ENCODE results near the gene TRIP4. TPM values are rescaled to one million over a fixed set of nuclear protein-coding genes. Genes with fewer than 3 reads are reported as not detected.

TRIP4 gene
- total RNA-seq, 1 experiment from 2014 or later, result 18.3 TPM

DNA sequence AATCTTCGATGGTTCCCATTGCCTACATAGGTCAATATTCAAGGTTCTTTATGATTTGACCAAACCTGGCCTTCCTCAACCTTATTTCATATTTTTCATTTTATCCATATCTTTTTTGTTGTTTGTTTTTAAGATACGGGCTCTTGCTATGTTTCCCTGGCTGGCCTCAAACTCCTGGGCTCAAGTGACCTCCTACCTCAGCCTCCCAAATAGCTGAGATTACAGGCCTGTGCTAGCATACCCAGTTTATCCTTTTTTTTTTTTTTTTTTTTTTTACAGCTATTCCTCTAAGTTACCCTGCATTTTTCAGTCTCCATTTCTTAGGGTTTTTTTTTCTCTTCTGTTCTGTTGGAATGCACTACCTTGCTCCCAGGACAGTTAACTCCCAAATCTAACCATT, 87.2 kb downstream of the TRIP4 start:
- DNase-seq (ENCODE audit: low read depth, low spot score), result no peak
- Histone ChIP-seq H2AFZ (ENCODE audit: low read depth, low read length, poor library complexity, severe bottlenecking) (no peak overlapping the region), H3K9me2 (ENCODE audit: insufficient read depth) (no peaks in the 10 kb centered on the region), H3K27me3 (ENCODE audit: insufficient read depth, low read length) (no peaks in the 10 kb centered on the region), H3K9ac (ENCODE audit: low read length) (no peak overlapping the region), H3K27ac (ENCODE audit: low read depth, low read length) (no peak overlapping the region), H3K4me2 (ENCODE audit: low read length) (no peak overlapping the region), H3K4me1 (ENCODE audit: control insufficient read depth in 1 of 2, insufficient read depth in 2 of 2, low read length in 2 of 2) (no peaks in the 10 kb centered on the region), H3K79me2 (ENCODE audit: insufficient read depth, low read length) (peaks cover 53% of the 10 kb centered on the region), H4K20me1 (ENCODE audit: insufficient read depth) (no peaks in the 10 kb centered on the region; the same call in 1 of the 2 replicates), H3K36me3 (ENCODE audit: control insufficient read depth in 1 of 2, insufficient read depth in 2 of 2, low read length in 2 of 2) (peaks cover 3% of the 10 kb centered on the region in 2 experiments; a peak in 2 of 4 replicates), H3K9me3 (ENCODE audit: control insufficient read depth in 1 of 2, insufficient read depth in 1 of 2, low read depth in 1 of 2, low read length in 2 of 2) (no peaks in the 10 kb centered on the region), H3K4me3 (replicated peaks in 1 of 2; ENCODE audit: low read depth in 1 of 2, low read length in 2 of 2) (no peak overlapping the region)
- ChIA-PET RAD21 (ENCODE audit: low non-redundant PET in 1 of 2, low total read pairs in 2 of 2, uncharacterized antibody in 2 of 2, unreplicated experiment in 2 of 2) (no interaction called here), CTCF (no interaction called here), POLR2A (no interaction called here)
- TF ChIP-seq YY1 (IDR thresholded peaks at IDR 0.05; ENCODE audit: extremely low read depth, insufficient replicate concordance, low read depth, low read length), result no peak
- no peak for TF ChIP-seq EGR1 (IDR thresholded peaks at IDR 0.05; ENCODE audit: low read depth)
- TF ChIP-seq JUND (IDR thresholded peaks at IDR 0.05), result no peak
- no peak for TF ChIP-seq EZH2 (IDR thresholded peaks at IDR 0.05)
- no TSS peak for BruUV-seq (replicated peaks)
- ATAC-seq, result no peak
- intact Hi-C loops (cut with micrococcal nuclease), result no loop called here

DNA sequence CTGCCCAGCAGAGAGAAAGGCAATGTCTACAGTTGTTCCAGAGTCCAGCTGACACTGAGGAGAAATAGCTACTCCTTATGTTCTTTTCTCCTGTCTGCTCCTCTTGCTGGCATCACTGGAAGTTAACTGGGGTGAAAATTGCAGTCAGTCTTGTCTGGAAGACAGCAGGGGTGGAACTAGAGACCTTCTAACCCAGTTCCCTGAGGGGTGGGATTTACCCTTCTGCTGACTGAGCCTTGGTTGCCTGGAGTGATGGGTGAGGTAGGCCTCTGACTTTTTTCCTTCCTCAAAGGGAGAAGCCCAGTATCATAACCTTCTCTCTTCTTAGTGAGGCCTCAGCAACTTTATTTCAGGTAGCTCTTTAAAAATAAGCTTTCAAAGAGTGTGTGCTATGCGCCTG, 88.9 kb downstream of the TRIP4 start:
- Histone ChIP-seq H3K9me3 (ENCODE audit: control insufficient read depth in 1 of 2, insufficient read depth in 1 of 2, low read depth in 1 of 2, low read length in 2 of 2) (no peaks in the 10 kb centered on the region), H3K4me2 (ENCODE audit: low read length) (no peak overlapping the region), H3K9me2 (ENCODE audit: insufficient read depth) (no peaks in the 10 kb centered on the region), H3K4me3 (replicated peaks in 1 of 2; ENCODE audit: low read depth in 1 of 2, low read length in 2 of 2) (no peak overlapping the region), H3K27ac (ENCODE audit: low read depth, low read length) (no peak overlapping the region), H2AFZ (ENCODE audit: low read depth, low read length, poor library complexity, severe bottlenecking) (no peak overlapping the region), H3K9ac (ENCODE audit: low read length) (no peak overlapping the region), H3K36me3 (ENCODE audit: control insufficient read depth in 1 of 2, insufficient read depth in 2 of 2, low read length in 2 of 2) (peaks cover 0 to 3% of the 10 kb centered on the region in 2 experiments; a peak in 2 of 4 replicates), H4K20me1 (ENCODE audit: insufficient read depth) (no peaks in the 10 kb centered on the region; the same call in 1 of the 2 replicates), H3K4me1 (ENCODE audit: control insufficient read depth in 1 of 2, insufficient read depth in 2 of 2, low read length in 2 of 2) (no peaks in the 10 kb centered on the region), H3K27me3 (ENCODE audit: insufficient read depth, low read length) (no peaks in the 10 kb centered on the region), H3K79me2 (ENCODE audit: insufficient read depth, low read length) (peaks cover 40% of the 10 kb centered on the region)
- DNase-seq (ENCODE audit: low read depth, low spot score) (no peak), ATAC-seq (no peak)
- POLR2A ChIA-PET, result no interaction called here
- no TSS peak for BruUV-seq (replicated peaks)
- CTCF ChIA-PET, result no interaction called here
- RAD21 ChIA-PET (ENCODE audit: low non-redundant PET in 1 of 2, low total read pairs in 2 of 2, uncharacterized antibody in 2 of 2, unreplicated experiment in 2 of 2), result no interaction called here
- intact Hi-C loops (cut with micrococcal nuclease), result no loop called here
- TF ChIP-seq, protein P1, sequence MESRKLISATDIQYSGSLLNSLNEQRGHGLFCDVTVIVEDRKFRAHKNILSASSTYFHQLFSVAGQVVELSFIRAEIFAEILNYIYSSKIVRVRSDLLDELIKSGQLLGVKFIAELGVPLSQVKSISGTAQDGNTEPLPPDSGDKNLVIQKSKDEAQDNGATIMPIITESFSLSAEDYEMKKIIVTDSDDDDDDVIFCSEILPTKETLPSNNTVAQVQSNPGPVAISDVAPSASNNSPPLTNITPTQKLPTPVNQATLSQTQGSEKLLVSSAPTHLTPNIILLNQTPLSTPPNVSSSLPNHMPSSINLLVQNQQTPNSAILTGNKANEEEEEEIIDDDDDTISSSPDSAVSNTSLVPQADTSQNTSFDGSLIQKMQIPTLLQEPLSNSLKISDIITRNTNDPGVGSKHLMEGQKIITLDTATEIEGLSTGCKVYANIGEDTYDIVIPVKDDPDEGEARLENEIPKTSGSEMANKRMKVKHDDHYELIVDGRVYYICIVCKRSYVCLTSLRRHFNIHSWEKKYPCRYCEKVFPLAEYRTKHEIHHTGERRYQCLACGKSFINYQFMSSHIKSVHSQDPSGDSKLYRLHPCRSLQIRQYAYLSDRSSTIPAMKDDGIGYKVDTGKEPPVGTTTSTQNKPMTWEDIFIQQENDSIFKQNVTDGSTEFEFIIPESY (IDR thresholded peaks at IDR 0.05; ENCODE audit: extremely low read depth, insufficient replicate concordance, low read length), result no peak
- no peak for TF ChIP-seq FOSL1 (IDR thresholded peaks at IDR 0.05; ENCODE audit: low read depth)
- no peak for TF ChIP-seq POLR2AphosphoS5 (IDR thresholded peaks at IDR 0.05; ENCODE audit: low read depth, low read length)
- TF ChIP-seq SP1 (IDR thresholded peaks at IDR 0.05; ENCODE audit: low read depth), result no peak
- TF ChIP-seq, protein P2, sequence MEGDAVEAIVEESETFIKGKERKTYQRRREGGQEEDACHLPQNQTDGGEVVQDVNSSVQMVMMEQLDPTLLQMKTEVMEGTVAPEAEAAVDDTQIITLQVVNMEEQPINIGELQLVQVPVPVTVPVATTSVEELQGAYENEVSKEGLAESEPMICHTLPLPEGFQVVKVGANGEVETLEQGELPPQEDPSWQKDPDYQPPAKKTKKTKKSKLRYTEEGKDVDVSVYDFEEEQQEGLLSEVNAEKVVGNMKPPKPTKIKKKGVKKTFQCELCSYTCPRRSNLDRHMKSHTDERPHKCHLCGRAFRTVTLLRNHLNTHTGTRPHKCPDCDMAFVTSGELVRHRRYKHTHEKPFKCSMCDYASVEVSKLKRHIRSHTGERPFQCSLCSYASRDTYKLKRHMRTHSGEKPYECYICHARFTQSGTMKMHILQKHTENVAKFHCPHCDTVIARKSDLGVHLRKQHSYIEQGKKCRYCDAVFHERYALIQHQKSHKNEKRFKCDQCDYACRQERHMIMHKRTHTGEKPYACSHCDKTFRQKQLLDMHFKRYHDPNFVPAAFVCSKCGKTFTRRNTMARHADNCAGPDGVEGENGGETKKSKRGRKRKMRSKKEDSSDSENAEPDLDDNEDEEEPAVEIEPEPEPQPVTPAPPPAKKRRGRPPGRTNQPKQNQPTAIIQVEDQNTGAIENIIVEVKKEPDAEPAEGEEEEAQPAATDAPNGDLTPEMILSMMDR (IDR thresholded peaks at IDR 0.05 in 2 of 3, conservative IDR thresholded peaks at IDR 0.05 in 1 of 3; ENCODE audit: borderline replicate concordance in 1 of 3, insufficient read depth in 1 of 3, low read depth in 2 of 3, low read length in 2 of 3), result no peak
- TF ChIP-seq CBX3 (IDR thresholded peaks at IDR 0.05; ENCODE audit: low read depth), result no peak
- TF ChIP-seq ZNF274 (IDR thresholded peaks at IDR 0.05; ENCODE audit: low read depth, low read length), result no peak
- TF ChIP-seq YY1 (IDR thresholded peaks at IDR 0.05; ENCODE audit: extremely low read depth, insufficient replicate concordance, low read depth, low read length), result no peak
- TF ChIP-seq RAD21 (IDR thresholded peaks at IDR 0.05; ENCODE audit: low read depth), result no peak
- TF ChIP-seq EZH2phosphoT487 (IDR thresholded peaks at IDR 0.05; ENCODE audit: borderline replicate concordance), result no peak
- TF ChIP-seq EGR1 (IDR thresholded peaks at IDR 0.05; ENCODE audit: low read depth), result no peak
- TF ChIP-seq, protein P3, sequence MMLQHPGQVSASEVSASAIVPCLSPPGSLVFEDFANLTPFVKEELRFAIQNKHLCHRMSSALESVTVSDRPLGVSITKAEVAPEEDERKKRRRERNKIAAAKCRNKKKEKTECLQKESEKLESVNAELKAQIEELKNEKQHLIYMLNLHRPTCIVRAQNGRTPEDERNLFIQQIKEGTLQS (IDR thresholded peaks at IDR 0.05), result no peak
- TF ChIP-seq POLR2A (IDR thresholded peaks at IDR 0.05; ENCODE audit: borderline replicate concordance, extremely low read depth, insufficient read depth, insufficient read length), result no peak
- no peak for TF ChIP-seq TCF7L2 (IDR thresholded peaks at IDR 0.05; ENCODE audit: borderline replicate concordance, extremely low read depth, insufficient read depth, insufficient read length)
- TF ChIP-seq SIN3A (IDR thresholded peaks at IDR 0.05; ENCODE audit: low read depth), result no peak

All from HCT116 (cell line).